HG02938 (cell line): Measurements from ENCODE around the gene SLC38A9.

Experiments
- ATAC-seq: cut with Tn5 transposase; IDR thresholded peaks from one replicate; pipeline ENCODE4 v1.9.1; 2021; ENCODE audit warnings: mild to moderate bottlenecking, moderate library complexity; ENCODE audit not compliant: unreplicated experiment

Gene SLC38A9

GRCh38 chr5:55667938-55668337 is 44.2 kb downstream of the SLC38A9 start:
- no peak for ATAC-seq

- no peak for ATAC-seq
These were observed 47.1 kb downstream of the SLC38A9 start for GRCh38 chr5:55665065-55665464.

DNA sequence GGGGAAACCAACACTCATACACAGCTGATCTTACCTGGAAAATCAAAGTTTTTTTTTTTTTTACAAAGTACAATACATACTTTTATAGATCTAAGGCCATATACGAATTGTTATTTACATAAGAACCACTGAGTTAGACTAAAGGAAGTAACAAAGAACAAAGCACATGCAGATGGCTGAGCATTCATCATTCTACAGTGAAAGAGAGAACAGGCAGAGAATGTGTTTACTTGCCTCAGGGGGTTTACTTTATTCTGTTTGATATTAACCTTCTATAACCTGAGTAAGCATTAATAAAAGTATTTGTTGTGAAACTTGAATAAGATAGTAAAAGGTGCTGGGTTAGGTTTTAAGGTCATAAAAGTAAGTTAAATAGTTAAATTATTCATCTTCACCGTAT is 54.7 kb downstream of the SLC38A9 start:
- ATAC-seq, result no peak

- ATAC-seq, result no peak
These were observed 61.7 kb downstream of the SLC38A9 start for GRCh38 chr5:55650386-55650785.

GRCh38 chr5:55649963-55650362 is 62.2 kb downstream of the SLC38A9 start:
- ATAC-seq, result no peak

- ATAC-seq, result no peak
These were observed 66.8 kb downstream of the SLC38A9 start for GRCh38 chr5:55645304-55645703.

GRCh38 chr5:55638455-55638854 is 73.7 kb downstream of the SLC38A9 start:
- no peak for ATAC-seq

DNA sequence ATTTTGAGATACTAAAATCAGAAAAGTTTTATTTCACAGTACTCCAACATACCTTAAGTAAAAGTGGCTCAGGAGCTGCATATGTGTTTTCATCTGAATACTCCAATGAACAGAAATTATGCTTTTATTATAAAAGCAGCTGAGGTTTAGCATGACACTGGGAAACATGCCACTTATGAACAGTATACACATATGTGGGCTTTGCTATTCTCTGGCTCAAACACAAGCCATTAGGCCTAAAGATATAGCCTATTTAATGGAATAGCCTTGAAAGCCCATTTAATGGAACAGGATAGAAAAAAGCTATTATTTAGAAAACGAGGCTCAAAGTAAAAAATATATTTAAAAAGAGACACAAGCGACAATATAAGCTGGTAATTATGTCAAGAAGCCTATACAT is 74.1 kb downstream of the SLC38A9 start:
- no peak for ATAC-seq

- ATAC-seq, result no peak
These were observed 75.4 kb downstream of the SLC38A9 start for GRCh38 chr5:55636683-55637082.

DNA sequence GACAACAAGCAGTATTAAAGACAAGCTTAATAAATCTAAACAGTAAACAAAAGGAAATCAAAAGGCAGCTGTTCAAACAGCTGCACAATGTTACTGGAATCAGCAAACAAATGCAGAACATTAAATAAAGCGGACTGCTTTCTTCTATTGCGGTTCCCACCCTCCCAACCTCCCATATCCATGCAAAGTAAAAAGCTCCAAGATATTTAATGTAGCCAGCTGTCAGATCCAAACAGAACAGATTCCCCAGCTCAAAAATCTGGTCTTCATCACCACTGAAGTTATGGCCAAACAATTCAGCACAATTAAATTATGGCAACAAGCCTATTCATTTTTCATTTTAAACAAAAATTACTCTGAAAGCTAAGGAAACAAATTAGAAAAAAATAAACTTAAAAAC is 75.9 kb downstream of the SLC38A9 start:
- no peak for ATAC-seq

- ATAC-seq, result no peak
These were observed 77.3 kb downstream of the SLC38A9 start for GRCh38 chr5:55634866-55635265.

- ATAC-seq, result no peak
These were observed 77.8 kb downstream of the SLC38A9 start for GRCh38 chr5:55634209-55634805.

DNA sequence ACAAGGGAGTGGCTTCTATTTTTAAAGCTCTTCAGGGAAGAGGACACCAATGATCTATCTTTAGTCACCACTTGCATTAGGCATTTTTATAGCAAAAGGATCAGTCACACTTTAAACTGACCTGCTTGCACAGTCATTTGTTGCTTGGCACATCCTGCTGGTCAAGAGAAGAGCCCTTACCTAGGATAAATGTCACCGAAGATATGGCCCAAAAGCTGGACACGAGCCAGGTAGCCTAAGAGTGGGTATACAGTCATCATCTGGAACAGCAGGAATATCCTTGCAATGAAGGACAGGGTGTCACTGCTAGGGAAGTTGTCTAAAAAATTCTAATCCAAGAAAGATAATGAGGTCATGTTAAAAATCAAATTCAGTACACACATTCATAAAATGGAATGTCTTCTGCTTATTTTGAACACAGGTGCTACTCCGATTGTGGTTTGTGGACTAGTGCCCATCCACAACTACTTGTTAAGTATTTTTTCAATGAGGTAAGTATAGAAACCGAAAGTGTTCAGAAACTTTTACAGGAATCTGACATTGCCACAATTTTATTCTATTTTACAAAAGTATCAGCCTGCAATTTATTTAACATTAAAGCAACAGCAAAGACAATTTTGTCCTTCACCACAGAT is 78.4 kb downstream of the SLC38A9 start:
- ATAC-seq, result no peak

DNA sequence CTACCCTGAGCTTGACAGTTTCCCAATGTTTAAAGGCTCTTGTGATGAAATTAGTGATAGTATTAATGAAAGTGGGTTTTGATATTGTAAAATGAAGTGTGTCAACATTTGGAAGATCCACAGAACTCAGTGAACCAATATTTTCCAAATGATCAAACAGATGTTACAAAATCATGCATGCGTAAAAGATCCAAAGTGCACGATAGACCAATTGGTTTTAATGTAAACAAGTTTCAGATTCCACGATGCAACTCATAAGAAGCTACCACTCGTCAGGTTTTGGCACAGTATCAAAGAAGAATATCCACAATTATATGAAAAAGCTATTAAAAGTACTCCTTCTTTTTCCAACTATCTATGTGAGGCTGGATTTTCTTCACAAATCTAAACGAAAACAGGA is 82.3 kb downstream of the SLC38A9 start:
- ATAC-seq, result no peak

- ATAC-seq, result no peak
These were observed 85.3 kb downstream of the SLC38A9 start for GRCh38 chr5:55626790-55627189.

DNA sequence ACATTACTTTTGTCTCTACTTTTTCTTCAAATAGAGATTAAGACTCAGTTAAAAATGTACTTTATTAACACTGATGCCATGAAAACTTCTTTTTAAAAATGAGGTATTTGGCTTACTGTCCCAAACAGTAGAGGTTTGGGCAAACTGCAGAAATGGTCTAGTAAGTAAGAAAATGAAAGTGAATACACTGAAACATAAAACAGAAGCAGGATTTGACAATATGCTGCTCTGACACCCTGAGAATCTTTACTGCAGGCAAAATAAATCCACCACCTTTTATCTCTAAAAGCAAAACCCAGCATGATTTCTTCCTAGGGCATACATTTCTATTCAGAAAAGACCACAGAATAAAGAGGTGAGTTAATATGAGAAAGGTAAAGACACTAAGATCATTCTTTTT is 86.2 kb downstream of the SLC38A9 start:
- no peak for ATAC-seq

DNA sequence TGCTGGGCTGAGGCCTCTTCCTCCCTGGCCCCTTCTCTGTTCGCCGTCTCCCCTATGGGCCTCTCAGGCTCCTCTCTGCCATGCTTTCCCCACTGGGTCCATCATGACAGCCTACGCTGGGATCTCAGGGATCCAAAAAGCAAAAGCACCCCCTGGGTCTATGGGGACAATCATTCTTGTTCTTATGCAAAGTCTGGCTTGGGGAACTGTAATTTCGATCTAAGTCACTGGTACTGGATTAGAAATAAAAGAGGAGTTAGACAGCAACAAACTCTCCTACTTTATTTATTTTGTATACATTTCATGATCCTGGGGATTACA is 86.6 kb downstream of the SLC38A9 start:
- no peak for ATAC-seq

GRCh38 chr5:55624841-55625588 is 87.1 kb downstream of the SLC38A9 start:
- ATAC-seq, result no peak

- ATAC-seq, result no peak
These were observed 88.3 kb downstream of the SLC38A9 start for GRCh38 chr5:55623789-55624188.

GRCh38 chr5:55622460-55622859 is 89.7 kb downstream of the SLC38A9 start:
- ATAC-seq, result no peak

GRCh38 chr5:55621229-55621628 is 90.9 kb downstream of the SLC38A9 start:
- ATAC-seq, result no peak

DNA sequence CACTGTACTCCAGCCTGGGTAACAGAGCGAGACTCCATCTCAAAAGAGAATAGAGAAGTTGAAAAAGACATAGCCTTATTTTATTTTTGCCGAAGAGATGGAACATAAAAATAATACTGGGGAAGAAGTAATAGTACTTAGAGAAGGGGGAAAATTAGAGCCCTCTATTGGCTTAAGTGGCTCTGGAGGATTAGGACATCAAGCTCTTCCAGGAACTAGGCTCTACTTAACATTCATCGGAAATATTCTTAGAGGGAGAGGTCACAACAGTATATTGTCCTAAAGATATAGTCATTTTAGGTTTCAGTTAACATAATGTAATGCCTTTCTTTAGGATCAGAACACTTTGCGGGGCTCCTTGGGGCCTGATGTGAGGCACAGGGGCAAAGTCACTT is 91.4 kb downstream of the SLC38A9 start:
- ATAC-seq, result no peak
